H1 (cell line): Measurements from ENCODE around the gene LMO2. TPM values are rescaled to one million over a fixed set of nuclear protein-coding genes. Genes with fewer than 3 reads are reported as not detected.

Experiments used
- CTCF ChIA-PET: fragments of 300-600 bp; sonication (Branson Sonifier 250); formaldehyde crosslinking; loops from one replicate; lab custom pipeline; 2021; ENCODE audit not compliant: partially characterized antibody; lab: Charles Lee
- POLR2A ChIA-PET: fragments of 300-600 bp; sonication (Branson Sonifier 250); formaldehyde crosslinking; loops from one replicate; lab custom pipeline; 2021; ENCODE audit warnings: inconsistent platforms; ENCODE audit not compliant: partially characterized antibody; lab: Charles Lee
- DNase-seq, 2 experiments: peaks; one replicate each; pipeline versions ENCODE4 v3.0.0 to v3.0.0-alpha.2; 2010 to 2022; ENCODE audit warnings: low spot score in 2 of 2, low read depth in 1 of 2, mixed read lengths in 1 of 2
- FAIRE-seq: peaks from 2 replicates; lab custom pipeline; 2011; peaks lifted over from hg19 to GRCh38; lab: Jason Lieb, UNC
- H2AFZ ChIP-seq: 2 replicates; pipeline ENCODE4 v1.8.1; 2012; ENCODE audit warnings: low read length, inconsistent platforms
- H2AK5ac ChIP-seq: 2 replicates; pipeline ENCODE4 v1.6.1; 2013; ENCODE audit warnings: low read depth, low read length
- H2BK120ac ChIP-seq: replicated peaks from 2 replicates; pipeline ENCODE3; 2013; ENCODE audit warnings: low read depth, low read length, inconsistent platforms
- H2BK12ac ChIP-seq: 2 replicates; pipeline ENCODE4 v1.6.1; 2013; ENCODE audit warnings: low read depth, low read length
- H2BK15ac ChIP-seq: 2 replicates; pipeline ENCODE4 v1.6.1; 2013; ENCODE audit warnings: low read length
- H2BK20ac ChIP-seq: 2 replicates; pipeline ENCODE4 v1.6.1; 2013; ENCODE audit warnings: low read length
- H2BK5ac ChIP-seq: 2 replicates; pipeline ENCODE4 v1.6.1; 2013; ENCODE audit warnings: low read depth, low read length
- H3K14ac ChIP-seq: 2 replicates; pipeline ENCODE4 v1.6.1; 2013; ENCODE audit warnings: inconsistent platforms; ENCODE audit not compliant: insufficient read length
- H3K18ac ChIP-seq: 2 replicates; pipeline ENCODE4 v1.6.1; 2013; ENCODE audit warnings: low read length; ENCODE audit errors: extremely low read depth
- H3K23ac ChIP-seq: 2 replicates; pipeline ENCODE4 v1.6.1; 2013; ENCODE audit warnings: inconsistent platforms; ENCODE audit not compliant: insufficient read length
- H3K23me2 ChIP-seq: 2 replicates; pipeline ENCODE4 v1.6.1; 2013; ENCODE audit warnings: low read depth, low read length
- H3K27ac ChIP-seq: 2 replicates; pipeline ENCODE4 v1.6.1; 2011; ENCODE audit warnings: low read depth, low read length, inconsistent platforms
- H3K27me3 ChIP-seq, 4 experiments: replicated peaks in 1 of 4; 1 replicate in 1 of 4; 2 replicates in 3 of 4; pipeline versions ENCODE4 v1.6.1 to v1.8.1; 2011 to 2013; ENCODE audit warnings: low read length in 3 of 4, mild to moderate bottlenecking in 3 of 4, inconsistent platforms in 2 of 4, mixed read lengths in 2 of 4, moderate library complexity in 1 of 4; ENCODE audit not compliant: control insufficient read depth in 3 of 4, insufficient read depth in 3 of 4; ENCODE audit errors: extremely low read depth in 1 of 4
- H3K36me3 ChIP-seq, 4 experiments: 2 replicates each; pipeline versions ENCODE4 v1.6.1 to v1.8.1; 2011 to 2013; ENCODE audit warnings: mild to moderate bottlenecking in 4 of 4, low read length in 3 of 4, moderate library complexity in 2 of 4, control low read depth in 1 of 4, inconsistent platforms in 1 of 4; ENCODE audit not compliant: insufficient read depth in 4 of 4, control insufficient read depth in 2 of 4
- H3K4ac ChIP-seq: replicated peaks from 2 replicates; pipeline ENCODE3; 2013; ENCODE audit warnings: low read length, low read depth, mixed read lengths, inconsistent platforms; ENCODE audit not compliant: insufficient read length
- H3K4me1 ChIP-seq, 4 experiments: replicated peaks in 1 of 4; 1 replicate in 1 of 4; 2 replicates in 3 of 4; pipeline versions ENCODE4 v1.6.1 to v1.8.1; 2011 to 2013; ENCODE audit warnings: low read length in 3 of 4, inconsistent platforms in 2 of 4, mixed read lengths in 1 of 4; ENCODE audit not compliant: insufficient read depth in 4 of 4, control insufficient read depth in 3 of 4
- H3K4me2 ChIP-seq, 2 experiments: 2 replicates each; pipeline versions ENCODE4 v1.6.1 to v1.8.1; 2011 to 2013; ENCODE audit warnings: low read depth in 2 of 2, low read length in 2 of 2, control low read depth in 1 of 2, inconsistent platforms in 1 of 2, mild to moderate bottlenecking in 1 of 2; ENCODE audit not compliant: insufficient read depth in 1 of 2
- H3K4me3 ChIP-seq, 4 experiments: fragments of 200-600, 300-600 bp in 1 of 4; sonication (generic), shearing (Covaris generic), sonication (Bioruptor Twin) in 1 of 4; 2 replicates each; pipeline versions ENCODE4 v1.5.1 to v1.8.1; 2011 to 2016; ENCODE audit warnings: low read length in 4 of 4, low read depth in 3 of 4, control low read depth in 2 of 4, inconsistent platforms in 2 of 4, mild to moderate bottlenecking in 2 of 4, mixed read lengths in 1 of 4, moderate library complexity in 1 of 4; ENCODE audit not compliant: insufficient read depth in 2 of 4; ENCODE audit errors: extremely low read depth in 1 of 4
- H3K56ac ChIP-seq: replicated peaks from 2 replicates; pipeline ENCODE3; 2013; ENCODE audit warnings: low read depth, mild to moderate bottlenecking, mixed read lengths, low read length, inconsistent platforms; ENCODE audit not compliant: insufficient read length
- H3K79me1 ChIP-seq: 2 replicates; pipeline ENCODE4 v1.6.1; 2013; ENCODE audit warnings: low read depth, low read length, control low read depth
- H3K79me2 ChIP-seq, 2 experiments: 2 replicates each; pipeline versions ENCODE4 v1.6.1 to v1.8.1; 2012 to 2013; ENCODE audit warnings: low read length in 2 of 2, mild to moderate bottlenecking in 2 of 2, inconsistent platforms in 1 of 2; ENCODE audit not compliant: insufficient read depth in 2 of 2, control insufficient read depth in 1 of 2
- H3K9ac ChIP-seq, 4 experiments: replicated peaks in 1 of 4; 1 replicate in 1 of 4; 2 replicates in 3 of 4; pipeline versions ENCODE4 v1.6.1 to v1.8.1; 2011 to 2013; ENCODE audit warnings: low read depth in 3 of 4, low read length in 3 of 4, control low read depth in 2 of 4, mild to moderate bottlenecking in 2 of 4, moderate library complexity in 2 of 4, inconsistent platforms in 1 of 4; ENCODE audit errors: extremely low read depth in 1 of 4
- H3K9me3 ChIP-seq, 2 experiments: 2 replicates each; pipeline versions ENCODE4 v1.6.1 to v1.8.1; 2012 to 2013; ENCODE audit warnings: mild to moderate bottlenecking in 2 of 2, moderate library complexity in 2 of 2, control low read depth in 1 of 2, inconsistent platforms in 1 of 2, low read depth in 1 of 2, low read length in 1 of 2, mixed read lengths in 1 of 2; ENCODE audit not compliant: insufficient read depth in 2 of 2
- H4K20me1 ChIP-seq, 2 experiments: replicated peaks in 1 of 2; 2 replicates each; pipeline versions ENCODE3 to v1.8.1; 2011 to 2013; ENCODE audit warnings: inconsistent platforms in 2 of 2, low read length in 2 of 2, mild to moderate bottlenecking in 1 of 2; ENCODE audit not compliant: insufficient read depth in 2 of 2, control insufficient read depth in 1 of 2
- H4K5ac ChIP-seq: 2 replicates; pipeline ENCODE4 v1.6.1; 2013; ENCODE audit warnings: low read length, low read depth, mixed read lengths, inconsistent platforms; ENCODE audit not compliant: insufficient read length
- H4K8ac ChIP-seq: 2 replicates; pipeline ENCODE4 v1.8.0; 2013; ENCODE audit warnings: mild to moderate bottlenecking, moderate library complexity, low read length, inconsistent platforms; ENCODE audit not compliant: insufficient read depth; ENCODE audit errors: extremely low read depth
- H4K91ac ChIP-seq: replicated peaks from 2 replicates; pipeline ENCODE3; 2013; ENCODE audit warnings: low read length, mixed read lengths, inconsistent platforms; ENCODE audit not compliant: insufficient read length
- GABPA ChIP-seq: IDR thresholded peaks from 2 replicates; pipeline ENCODE4 v1.6.1; 2011; ENCODE audit warnings: mild to moderate bottlenecking, low read length, moderate library complexity, borderline replicate concordance; ENCODE audit not compliant: insufficient read depth
- HDAC2 ChIP-seq, 2 experiments: fragments of 300-600 bp in 1 of 2; sonication (generic) in 1 of 2; IDR thresholded peaks; 2 replicates each; pipeline ENCODE4 v1.6.1; 2011 to 2012; ENCODE audit warnings: low read depth in 2 of 2, low read length in 2 of 2, mild to moderate bottlenecking in 2 of 2, moderate library complexity in 2 of 2, borderline replicate concordance in 1 of 2, inconsistent platforms in 1 of 2
- JUND ChIP-seq: IDR thresholded peaks from 2 replicates; pipeline ENCODE4 v1.6.1; 2011; ENCODE audit warnings: mild to moderate bottlenecking, improper control_type of control experiment, low read length
- POU5F1 ChIP-seq: IDR thresholded peaks from 2 replicates; pipeline ENCODE4 v1.6.1; 2011; ENCODE audit warnings: low read depth, mild to moderate bottlenecking, low read length, moderate library complexity
- RBBP5 ChIP-seq: IDR thresholded peaks from 2 replicates; pipeline ENCODE4 v1.7.1; 2012; ENCODE audit warnings: low read depth, mild to moderate bottlenecking, inconsistent platforms, low read length, moderate library complexity, borderline replicate concordance
- RNF2 ChIP-seq: fragments of 200-900, 300-1000 bp; sonication (generic); IDR thresholded peaks from 2 replicates; pipeline ENCODE4 v1.7.1; 2016; ENCODE audit warnings: borderline replicate concordance, low read depth, mild to moderate bottlenecking, antibody characterized with exemption, low read length; ENCODE audit not compliant: poor library complexity, severe bottlenecking; ENCODE audit errors: missing control alignments
- SP1 ChIP-seq: IDR thresholded peaks from 2 replicates; pipeline ENCODE4 v1.6.1; 2011; ENCODE audit warnings: low read depth, low read length
- SP2 ChIP-seq: IDR thresholded peaks from 2 replicates; pipeline ENCODE4 v1.6.1; 2012; ENCODE audit warnings: mild to moderate bottlenecking, low read length, inconsistent platforms
- SRF ChIP-seq: IDR thresholded peaks from 2 replicates; pipeline ENCODE4 v1.6.1; 2011; ENCODE audit warnings: mild to moderate bottlenecking, low read depth, low read length, moderate library complexity
- TEAD4 ChIP-seq: IDR thresholded peaks from 2 replicates; pipeline ENCODE4 v1.6.1; 2012; ENCODE audit warnings: low read depth, low read length, inconsistent platforms, mixed read lengths
- YY1 ChIP-seq: IDR thresholded peaks from 2 replicates; pipeline ENCODE4 v1.6.1; 2011; ENCODE audit warnings: low read depth, mild to moderate bottlenecking, low read length
- WGBS, 2 experiments: shearing (Covaris generic) in 1 of 2; methylation state at CpG; one replicate each; pipeline versions ENCODE4 v1.1.6 to v1.1.7; 2013 to 2015; ENCODE audit warnings: low lambda C conversion rate in 2 of 2, mixed read lengths in 2 of 2, inconsistent platforms in 1 of 2, low coverage in 1 of 2, missing lambda C conversion rate in 1 of 2; ENCODE audit not compliant: insufficient replicate concordance in 2 of 2, insufficient coverage in 1 of 2, insufficient read length in 1 of 2; ENCODE audit errors: extremely low coverage in 1 of 2, missing lambda C conversion rate in 1 of 2; 5-methylcytosine and 5-hydroxymethylcytosine counted together
- polyA plus RNA-seq, 7 experiments: library from polyadenylated mRNA; depleted of rRNA in 3 of 7; stranded (reverse) in 5 of 7; unstranded in 2 of 7; fragments of >200 nt in 5 of 7; fragments of 200-250 nt in 2 of 7; gene quantifications; 1 replicate in 5 of 7; 2 replicates in 1 of 7; 4 replicates in 1 of 7; pipeline versions ENCODE4 v1.2.1 to v1.2.3, GENCODE V29; 2011 to 2013; ENCODE audit warnings: missing spikeins in 2 of 7, mixed read lengths in 2 of 7
- total RNA-seq: library from RNA; stranded (reverse); fragmentation: NEBNext Ultra II Directional; extraction: Animal tissue kit (Norgen Biotek cat#: 25700); gene quantifications from 2 replicates; pipeline ENCODE4 v1.2.1, GENCODE V29; 2021
- TF ChIP-seq, protein P1 (sequence below), 3 experiments: IDR thresholded peaks; 1 replicate in 2 of 3; 2 replicates in 1 of 3; pipeline versions ENCODE4 v1.5.1 to v1.6.1; 2011; ENCODE audit warnings: low read length in 3 of 3, mild to moderate bottlenecking in 3 of 3, inconsistent platforms in 2 of 3, low read depth in 1 of 3, moderate library complexity in 1 of 3; ENCODE audit not compliant: insufficient read depth in 1 of 3; ENCODE audit errors: control extremely low read depth in 1 of 3

Gene LMO2
- total and polyA plus RNA-seq, 2 of the 8 experiments (the other 6 are each of a cell fraction or from before 2014, with no cell fraction given): 1.6 to 2.7 TPM

DNA sequence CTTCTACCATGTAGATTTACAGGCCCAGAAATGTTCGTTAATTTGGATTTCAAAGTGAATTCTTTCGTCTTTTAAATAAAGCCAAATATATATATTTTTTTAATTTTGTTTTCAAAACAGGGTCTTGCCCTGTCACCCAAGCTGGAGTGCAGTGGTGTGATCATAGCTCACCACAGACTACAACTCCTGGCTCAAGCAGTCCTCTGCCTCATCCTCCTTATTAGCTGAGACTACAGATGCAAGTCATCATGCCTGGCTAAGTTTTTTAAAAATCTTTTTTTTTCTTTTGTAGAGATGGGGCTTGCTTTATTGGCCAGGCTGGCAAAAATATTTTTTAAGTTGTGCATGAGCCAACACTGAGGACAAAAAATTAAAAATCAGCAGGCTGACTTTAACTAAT lies 5.0 kb upstream of the LMO2 start:
- no peak for FAIRE-seq
- no peak overlapping the region for H3K4ac ChIP-seq
- ChIA-PET POLR2A (no interaction called here), CTCF (no interaction called here)
- no peak for DNase-seq
- no peaks in the 10 kb centered on the region for H3K9me3 ChIP-seq
- no peak overlapping the region for H2BK120ac ChIP-seq
- no peak overlapping the region for H2AFZ ChIP-seq
- H3K18ac ChIP-seq: no peak overlapping the region
- H3K79me1 ChIP-seq: no peaks in the 10 kb centered on the region
- no peak overlapping the region for H4K8ac ChIP-seq
- H3K36me3 ChIP-seq: no peaks in the 10 kb centered on the region
- H2BK15ac ChIP-seq: no peak overlapping the region
- no peak overlapping the region for H4K5ac ChIP-seq
- no peaks in the 10 kb centered on the region for H3K27me3 ChIP-seq
- no peak overlapping the region for H3K23ac ChIP-seq
- H3K14ac ChIP-seq: no peak overlapping the region
- H3K23me2 ChIP-seq: no peaks in the 10 kb centered on the region
- WGBS, 2 experiments: 85% methylated on average over 2 of the region's 2 CpGs; no CpG with 5 or more reads in 1 of the 2 experiments
- H2AK5ac ChIP-seq: no peak overlapping the region
- H3K79me2 ChIP-seq: no peaks in the 10 kb centered on the region
- H2BK20ac ChIP-seq: no peak overlapping the region
- H2BK12ac ChIP-seq: no peak overlapping the region
- H3K4me3 ChIP-seq: no peak overlapping the region
- no peak overlapping the region for H3K27ac ChIP-seq
- 0 out of 7 replicates have a peak, but pooled peaks cover 0 to under 1% (median 0%) of the 10 kb centered on the region in 4 experiments for H3K4me1 ChIP-seq
- no peak overlapping the region for H3K4me2 ChIP-seq
- H4K91ac ChIP-seq: no peak overlapping the region
- no peak overlapping the region for H3K9ac ChIP-seq
- H3K56ac ChIP-seq: no peak overlapping the region
- no peaks in the 10 kb centered on the region for H4K20me1 ChIP-seq
- no peak overlapping the region for H2BK5ac ChIP-seq
- TF ChIP-seq GABPA (no peak), SP1 (no peak), HDAC2 (IDR thresholded peaks at IDR 0.05; ENCODE audit: borderline replicate concordance in 1 of 2, low read depth in 2 of 2, low read length in 2 of 2) (no peak), SRF (no peak), RBBP5 (no peak), POU5F1 (no peak), SP2 (no peak), JUND (no peak), RNF2 (no peak), TEAD4 (no peak), YY1 (no peak)
- TF ChIP-seq, protein P1, sequence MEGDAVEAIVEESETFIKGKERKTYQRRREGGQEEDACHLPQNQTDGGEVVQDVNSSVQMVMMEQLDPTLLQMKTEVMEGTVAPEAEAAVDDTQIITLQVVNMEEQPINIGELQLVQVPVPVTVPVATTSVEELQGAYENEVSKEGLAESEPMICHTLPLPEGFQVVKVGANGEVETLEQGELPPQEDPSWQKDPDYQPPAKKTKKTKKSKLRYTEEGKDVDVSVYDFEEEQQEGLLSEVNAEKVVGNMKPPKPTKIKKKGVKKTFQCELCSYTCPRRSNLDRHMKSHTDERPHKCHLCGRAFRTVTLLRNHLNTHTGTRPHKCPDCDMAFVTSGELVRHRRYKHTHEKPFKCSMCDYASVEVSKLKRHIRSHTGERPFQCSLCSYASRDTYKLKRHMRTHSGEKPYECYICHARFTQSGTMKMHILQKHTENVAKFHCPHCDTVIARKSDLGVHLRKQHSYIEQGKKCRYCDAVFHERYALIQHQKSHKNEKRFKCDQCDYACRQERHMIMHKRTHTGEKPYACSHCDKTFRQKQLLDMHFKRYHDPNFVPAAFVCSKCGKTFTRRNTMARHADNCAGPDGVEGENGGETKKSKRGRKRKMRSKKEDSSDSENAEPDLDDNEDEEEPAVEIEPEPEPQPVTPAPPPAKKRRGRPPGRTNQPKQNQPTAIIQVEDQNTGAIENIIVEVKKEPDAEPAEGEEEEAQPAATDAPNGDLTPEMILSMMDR (IDR thresholded peaks at IDR 0.05; ENCODE audit: control extremely low read depth in 1 of 3, insufficient read depth in 1 of 3, low read depth in 1 of 3, low read length in 3 of 3): no peak
